ENCODE measurements around the gene MFSD2A. TPM values are rescaled to one million over a fixed set of nuclear protein-coding genes. Genes with fewer than 3 reads are reported as not detected.
A peak's percentile ranks its signal among the peaks of the same experiment; 100 is the strongest.
"Not testable (repeated sequence)": the region's sequence is repeated elsewhere in the genome, so short reads cannot be mapped to it uniquely, and the experiment has no call there.

Gene MFSD2A
- 110 TPM for total RNA-seq
- long read RNA-seq, transcript MFSD2A-202 (14 exons, 2,154 nt), result major isoform, 136 of 224 reads
- long read RNA-seq, partial matches to known transcripts, result 30 of 224 reads
- long read RNA-seq, other reads (novel, unspliced or antisense), result 58 of 224 reads

GRCh38 chr1:39954870-39955546, at the start of gene MFSD2A:
Gene MFSD2A, plus strand, starts transcription at chr1:39955145. Its CDS starts 148 bp downstream, at chr1:39955293.
- peak; percentile 95 to 97 for ATAC-seq
- intact Hi-C loops (cut with DNase I), result no loop called here
- Histone ChIP-seq H3K27me3 (ENCODE audit: low read depth) (no peaks in the 10 kb centered on the region), H3K36me3 (no peaks in the 10 kb centered on the region), H3K4me1 (peaks cover 40% of the 10 kb centered on the region), H3K4me3 (peak within 1 kb of the TSS; percentile 70), H3K27ac (peak within 1 kb of the TSS; percentile 82), H3K9me3 (no peaks in the 10 kb centered on the region)
- no peak for TF ChIP-seq CTCF (IDR thresholded peaks at IDR 0.05)
- DNase-seq, result peak; percentile 96

- peaks cover 16% of the 10 kb centered on the region for H3K4me1 ChIP-seq
- H3K27ac ChIP-seq, result no peak overlapping the region
- no peak for TF ChIP-seq CTCF (IDR thresholded peaks at IDR 0.05)
- H3K27me3 ChIP-seq (ENCODE audit: low read depth), result peaks cover 20% of the 10 kb centered on the region
- H3K36me3 ChIP-seq, result no peaks in the 10 kb centered on the region
- H3K9me3 ChIP-seq, result no peaks in the 10 kb centered on the region
- DNase-seq, result no peak
- no peak for ATAC-seq
- intact Hi-C loops (cut with DNase I), result loop anchor here (10.0 kb wide), 1 partner anchor 90 kb away; no protein-coding TSS in a partner anchor
- H3K4me3 ChIP-seq, result no peak overlapping the region
Measured at GRCh38 chr1:39905172-39905571, 49.8 kb upstream of the MFSD2A start.

DNA sequence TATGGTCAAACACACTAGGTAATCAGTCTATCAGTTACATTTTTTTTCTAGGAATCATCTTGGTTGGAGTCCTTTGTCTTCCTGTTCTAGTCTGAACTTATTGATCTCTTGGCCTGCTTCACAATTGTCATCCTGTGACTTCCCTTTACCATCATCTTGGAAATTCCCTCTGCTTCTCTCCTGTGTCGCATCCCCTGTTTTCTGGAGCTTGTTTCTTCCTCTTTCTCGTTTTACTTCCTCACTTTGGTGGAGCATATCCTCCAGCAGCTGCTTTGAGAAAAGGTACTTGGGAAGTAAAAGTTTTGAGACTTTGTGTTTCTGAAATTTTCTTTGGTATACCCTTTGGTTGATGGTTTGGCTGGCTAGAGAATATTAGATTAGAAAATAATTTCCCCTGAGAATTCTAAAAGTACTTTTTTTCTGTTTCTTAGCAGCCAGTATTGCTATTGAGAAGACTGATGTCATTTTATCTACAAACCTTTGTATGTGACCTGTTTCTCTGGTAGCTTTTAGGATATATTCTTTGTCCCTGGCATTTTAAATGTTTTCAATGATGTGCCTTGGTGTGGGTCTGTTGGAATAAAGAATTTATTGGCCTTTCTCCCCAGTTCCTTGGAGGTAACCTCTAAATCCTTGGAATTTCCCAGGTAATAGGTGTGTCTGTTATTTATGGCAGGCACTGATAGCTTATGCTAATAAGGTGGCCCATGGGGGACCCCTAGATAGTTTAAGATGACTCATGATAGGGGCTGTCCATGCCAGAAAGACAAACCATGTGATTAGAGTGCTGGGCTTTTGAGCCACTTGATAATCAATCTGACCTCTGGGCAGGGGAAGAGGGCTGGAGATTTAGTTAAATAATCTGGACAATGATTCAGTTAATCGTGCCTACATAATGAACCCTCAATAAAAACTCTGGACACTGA, 47.2 kb upstream of the MFSD2A start:
- Histone ChIP-seq H3K36me3 (no peaks in the 10 kb centered on the region), H3K27me3 (ENCODE audit: low read depth) (peaks cover 12% of the 10 kb centered on the region), H3K4me1 (no peaks in the 10 kb centered on the region), H3K9me3 (no peaks in the 10 kb centered on the region), H3K4me3 (no peak overlapping the region), H3K27ac (no peak overlapping the region)
- TF ChIP-seq CTCF (IDR thresholded peaks at IDR 0.05), result no peak
- no peak for DNase-seq
- intact Hi-C loops (cut with DNase I), result loop anchor here (10.0 kb wide), 1 partner anchor 93 kb away; no protein-coding TSS in a partner anchor
- ATAC-seq, result no peak

GRCh38 chr1:39908534-39908933, 46.4 kb upstream of the MFSD2A start:
- no peak for DNase-seq
- intact Hi-C loops (cut with DNase I), result loop anchor here (10.0 kb wide), 1 partner anchor 94 kb away; no protein-coding TSS in a partner anchor
- Histone ChIP-seq H3K4me3 (no peak overlapping the region), H3K36me3 (no peaks in the 10 kb centered on the region), H3K9me3 (no peaks in the 10 kb centered on the region), H3K27ac (no peak overlapping the region), H3K4me1 (no peaks in the 10 kb centered on the region), H3K27me3 (ENCODE audit: low read depth) (peaks cover 8% of the 10 kb centered on the region)
- ATAC-seq, result no peak
- TF ChIP-seq CTCF (IDR thresholded peaks at IDR 0.05), result no peak

GRCh38 chr1:39910263-39910662, 44.7 kb upstream of the MFSD2A start:
- Histone ChIP-seq H3K4me1 (no peaks in the 10 kb centered on the region), H3K9me3 (no peaks in the 10 kb centered on the region), H3K27ac (no peak overlapping the region), H3K4me3 (no peak overlapping the region), H3K27me3 (ENCODE audit: low read depth) (peaks cover 8% of the 10 kb centered on the region), H3K36me3 (no peaks in the 10 kb centered on the region)
- DNase-seq (no peak), ATAC-seq (no peak)
- no peak for TF ChIP-seq CTCF (IDR thresholded peaks at IDR 0.05)
- intact Hi-C loops (cut with DNase I), result no loop called here

DNA sequence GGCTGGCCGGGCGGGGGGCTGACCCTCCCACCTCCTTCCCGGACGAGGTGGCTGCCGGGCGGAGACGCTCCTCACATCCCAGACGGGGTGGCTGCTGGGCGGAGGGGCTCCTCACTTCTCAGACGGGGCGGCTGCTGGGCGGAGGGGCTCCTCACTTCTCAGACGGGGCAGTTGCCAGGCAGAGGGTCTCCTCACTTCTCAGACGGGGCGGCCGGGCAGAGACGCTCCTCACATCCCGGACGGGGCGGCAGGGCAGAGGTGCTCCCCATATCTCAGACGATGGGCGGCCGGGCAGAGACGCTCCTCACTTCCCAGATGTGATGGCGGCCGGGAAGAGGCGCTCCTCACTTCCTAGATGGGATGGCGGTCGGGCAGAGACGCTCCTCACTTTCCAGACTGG, 41.8 kb upstream of the MFSD2A start:
- H3K36me3 ChIP-seq; H3K27me3 ChIP-seq (ENCODE audit: low read depth); H3K27ac ChIP-seq; H3K4me3 ChIP-seq; ATAC-seq; intact Hi-C loops (cut with DNase I); H3K4me1 ChIP-seq; DNase-seq; H3K9me3 ChIP-seq: not testable (repeated sequence)

All from lower lobe of right lung (tissue), 2 donors.